ENCODE measurements around the gene MRPL44. TPM values are rescaled to one million over a fixed set of nuclear protein-coding genes. Genes with fewer than 3 reads are reported as not detected.
A peak's percentile ranks its signal among the peaks of the same experiment; 100 is the strongest.

MRPL44 gene
- total and polyA plus RNA-seq, 2 of the 8 experiments (the other 6 are each of a cell fraction or from before 2014, with no cell fraction given): 32.0 to 53.2 TPM

DNA sequence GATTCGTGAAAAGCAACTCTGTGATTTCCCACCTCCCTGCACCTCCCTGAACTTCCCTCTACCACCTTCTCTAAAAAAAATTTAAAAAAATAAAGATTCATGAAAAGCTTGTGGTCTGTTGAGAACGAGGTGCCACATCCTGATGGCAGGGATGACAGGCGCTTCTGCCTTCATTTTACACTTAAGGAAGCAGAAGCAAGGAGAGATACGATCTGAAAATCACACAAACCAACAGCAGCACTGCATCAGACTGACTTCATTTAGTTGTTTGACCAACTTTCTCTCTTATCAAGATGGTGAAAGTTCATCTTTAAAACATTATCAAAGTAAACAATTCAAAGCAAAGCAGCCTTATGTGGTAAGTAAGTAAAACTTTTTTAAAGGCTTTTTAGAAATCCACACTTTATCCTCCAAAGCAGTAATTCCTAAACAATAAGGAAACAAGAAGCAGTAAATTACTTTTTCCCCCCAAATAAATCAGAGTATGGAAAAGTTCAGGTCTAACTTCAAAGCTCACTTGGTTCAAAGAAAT is 27.6 kb upstream of the MRPL44 start:
- Histone ChIP-seq H2AK5ac (ENCODE audit: low read depth, low read length) (peak overlapping the region; percentile 34; the same call in 1 of the 2 replicates), H3K27ac (ENCODE audit: low read depth, low read length) (no peak overlapping the region), H3K18ac (ENCODE audit: extremely low read depth, low read length) (no peak overlapping the region), H3K14ac (ENCODE audit: insufficient read length) (no peak overlapping the region), H3K36me3 (ENCODE audit: control insufficient read depth in 2 of 4, insufficient read depth in 4 of 4, low read length in 3 of 4) (peaks cover 0 to 6% (median 0%) of the 10 kb centered on the region in 4 experiments; a peak in 1 of 8 replicates), H3K9me3 (ENCODE audit: insufficient read depth in 2 of 2, low read depth in 1 of 2, low read length in 1 of 2) (peaks cover 6% of the 10 kb centered on the region in 2 experiments; a peak in 1 of 4 replicates), H2AFZ (ENCODE audit: low read length) (no peak overlapping the region), H3K4me1 (replicated peaks in 1 of 4; ENCODE audit: control insufficient read depth in 3 of 4, insufficient read depth in 4 of 4, low read length in 3 of 4) (peaks cover 2 to 12% (median 9%) of the 10 kb centered on the region in 4 experiments; a peak in 5 of 7 replicates), H3K4ac (replicated peaks; ENCODE audit: insufficient read length, low read depth, low read length) (no peak overlapping the region), H3K23ac (ENCODE audit: insufficient read length) (no peak overlapping the region), H4K8ac (ENCODE audit: extremely low read depth, insufficient read depth, low read length) (no peak overlapping the region), H2BK12ac (ENCODE audit: low read depth, low read length) (no peak overlapping the region), H3K79me2 (ENCODE audit: control insufficient read depth in 1 of 2, insufficient read depth in 2 of 2, low read length in 2 of 2) (peaks cover 3 to 95% of the 10 kb centered on the region in 2 experiments), H2BK120ac (replicated peaks; ENCODE audit: low read depth, low read length) (no peak overlapping the region), H3K56ac (replicated peaks; ENCODE audit: insufficient read length, low read depth, low read length) (no peak overlapping the region), H3K79me1 (ENCODE audit: low read depth, low read length) (peaks cover 5% of the 10 kb centered on the region), H2BK5ac (ENCODE audit: low read depth, low read length) (0 out of 2 replicates have a peak overlapping the region, but pooled peaks have one; percentile 10), H3K9ac (replicated peaks in 1 of 4; ENCODE audit: extremely low read depth in 1 of 4, low read depth in 3 of 4, low read length in 3 of 4) (no peak overlapping the region), H4K5ac (ENCODE audit: insufficient read length, low read depth, low read length) (no peak overlapping the region), H3K27me3 (replicated peaks in 1 of 4; ENCODE audit: control insufficient read depth in 3 of 4, extremely low read depth in 1 of 4, insufficient read depth in 3 of 4, low read length in 3 of 4) (no peaks in the 10 kb centered on the region), H4K20me1 (replicated peaks in 1 of 2; ENCODE audit: control insufficient read depth in 1 of 2, insufficient read depth in 2 of 2, low read length in 2 of 2) (peaks cover 0 to 3% of the 10 kb centered on the region in 2 experiments), H3K4me2 (ENCODE audit: insufficient read depth in 1 of 2, low read depth in 2 of 2, low read length in 2 of 2) (0 out of 4 replicates have a peak overlapping the region, but pooled peaks of 1 of the 2 experiments have one; percentile 2), H3K4me3 (ENCODE audit: extremely low read depth in 1 of 4, insufficient read depth in 2 of 4, low read depth in 3 of 4, low read length in 4 of 4) (no peak overlapping the region), H4K91ac (replicated peaks; ENCODE audit: insufficient read length, low read length) (no peak overlapping the region), H2BK20ac (ENCODE audit: low read length) (no peak overlapping the region), H3K23me2 (ENCODE audit: low read depth, low read length) (no peaks in the 10 kb centered on the region), H2BK15ac (ENCODE audit: low read length) (no peak overlapping the region)
- no peak for FAIRE-seq
- WGBS, 2 experiments (ENCODE audit: extremely low coverage in 1 of 2, insufficient coverage in 1 of 2, insufficient read length in 1 of 2, insufficient replicate concordance in 2 of 2, low coverage in 1 of 2, low lambda C conversion rate in 2 of 2, missing lambda C conversion rate in 1 of 2): 92% methylated on average over 4 of the region's 4 CpGs; no CpG with 5 or more reads in 1 of the 2 experiments
- DNase-seq (ENCODE audit: low read depth in 1 of 2, low spot score in 2 of 2): no peak
- ChIA-PET POLR2A (ENCODE audit: partially characterized antibody) (no interaction called here), CTCF (ENCODE audit: partially characterized antibody) (interaction anchor here (0.8 to 2.0 kb wide), 4 partner anchors 10 to 238 kb away, joined by 3 to 7 read pairs (median 4); no protein-coding TSS in a partner anchor)
- TF ChIP-seq KDM5A (IDR thresholded peaks at IDR 0.05; ENCODE audit: low read length) (no peak), RFX5 (IDR thresholded peaks at IDR 0.05; ENCODE audit: borderline replicate concordance, low read depth, low read length) (no peak), SUZ12 (IDR thresholded peaks at IDR 0.05; ENCODE audit: low read length) (no peak), SIX5 (IDR thresholded peaks at IDR 0.05; ENCODE audit: low read depth, low read length) (no peak)

Data from H1 (cell line).